MM.1S (cell line): ENCODE data around the gene EPHA5.

ENCODE experiments used
- DNase-seq: peaks from one replicate; pipeline ENCODE4 v3.0.0-alpha.2; 2015
- H2AFZ ChIP-seq: fragments of 300-600 bp; sonication (generic); 2 replicates; pipeline ENCODE4 v1.6.0; 2016; ENCODE audit warnings: antibody characterized with exemption, low read length
- H3F3A ChIP-seq: fragments of 300-600 bp; sonication (generic); 2 replicates; pipeline ENCODE4 v1.6.1; 2016; ENCODE audit warnings: mild to moderate bottlenecking, antibody characterized with exemption, low read length, moderate library complexity, mixed read lengths; ENCODE audit not compliant: insufficient read depth
- H3K27ac ChIP-seq: fragments of 300-600 bp; sonication (generic); 2 replicates; pipeline ENCODE4 v1.5.1; 2016; ENCODE audit warnings: mild to moderate bottlenecking, low read length
- H3K27me3 ChIP-seq: fragments of 300-600 bp; sonication (generic); replicated peaks from 2 replicates; pipeline ENCODE4 v1.6.0; 2016; ENCODE audit warnings: low read length; ENCODE audit not compliant: insufficient read depth
- H3K36me3 ChIP-seq: fragments of 300-600 bp; sonication (generic); replicated peaks from 2 replicates; pipeline ENCODE4 v1.6.1; 2016; ENCODE audit warnings: mild to moderate bottlenecking, low read length, mixed read lengths; ENCODE audit not compliant: insufficient read depth
- H3K4me1 ChIP-seq: fragments of 300-600 bp; sonication (generic); 2 replicates; pipeline ENCODE4 v1.6.1; 2016; ENCODE audit warnings: low read length, mixed read lengths
- H3K4me2 ChIP-seq: fragments of 300-600 bp; sonication (generic); 2 replicates; pipeline ENCODE4 v1.6.0; 2016; ENCODE audit warnings: low read depth, low read length
- H3K4me3 ChIP-seq: fragments of 300-600 bp; sonication (generic); 2 replicates; pipeline ENCODE4 v1.5.1; 2016; ENCODE audit warnings: low read length, mixed read lengths
- H3K79me2 ChIP-seq: fragments of 300-600 bp; sonication (generic); 2 replicates; pipeline ENCODE4 v1.6.1; 2016; ENCODE audit warnings: mixed run types, low read length, mixed read lengths
- H3K9ac ChIP-seq: fragments of 300-600 bp; sonication (generic); 2 replicates; pipeline ENCODE4 v1.6.1; 2016; ENCODE audit warnings: low read length, mixed read lengths
- H3K9me2 ChIP-seq: fragments of 300-600 bp; sonication (generic); replicated peaks from 2 replicates; pipeline ENCODE4 v1.6.1; 2016; ENCODE audit warnings: mild to moderate bottlenecking, low read length, mixed read lengths; ENCODE audit not compliant: insufficient read depth
- H3K9me3 ChIP-seq: fragments of 300-600 bp; sonication (generic); replicated peaks from 2 replicates; pipeline ENCODE4 v1.6.1; 2016; ENCODE audit warnings: mild to moderate bottlenecking, low read length, mixed read lengths; ENCODE audit not compliant: insufficient read depth
- H4K20me1 ChIP-seq: fragments of 300-600 bp; sonication (generic); 2 replicates; pipeline ENCODE4 v1.6.1; 2016; ENCODE audit warnings: mild to moderate bottlenecking, low read length, moderate library complexity, mixed read lengths; ENCODE audit not compliant: insufficient read depth
- CTCF ChIP-seq: fragments of 300-600 bp; sonication (generic); IDR thresholded peaks from 2 replicates; pipeline ENCODE4 v1.5.1; 2016; ENCODE audit warnings: antibody characterized with exemption, low read length, mixed read lengths
- EZH2 ChIP-seq: fragments of 300-600 bp; sonication (generic); optimal IDR thresholded peaks from 2 replicates; pipeline ENCODE3; 2017; ENCODE audit warnings: low read depth, mild to moderate bottlenecking, antibody characterized with exemption, low read length, mixed read lengths
- EZH2phosphoT487 ChIP-seq: fragments of 300-600 bp; sonication (generic); IDR thresholded peaks from 2 replicates; pipeline ENCODE4 v1.6.1; 2018; ENCODE audit warnings: antibody characterized with exemption, low read length

Gene EPHA5

GRCh38 chr4:65561164-65561563 is 109.1 kb downstream of the EPHA5 start:
- H3K27ac ChIP-seq: no peak overlapping the region
- H2AFZ ChIP-seq: no peak overlapping the region
- H3K9me2 ChIP-seq: no peaks in the 10 kb centered on the region
- TF ChIP-seq CTCF: no peak
- TF ChIP-seq EZH2: no peak
- no peak for TF ChIP-seq EZH2phosphoT487
- no peak overlapping the region for H3K4me3 ChIP-seq
- H3K4me1 ChIP-seq: no peaks in the 10 kb centered on the region
- no peak overlapping the region for H3K9ac ChIP-seq
- no peak for DNase-seq
- no peaks in the 10 kb centered on the region for H4K20me1 ChIP-seq
- no peaks in the 10 kb centered on the region for H3K9me3 ChIP-seq
- H3K79me2 ChIP-seq: no peaks in the 10 kb centered on the region
- no peaks in the 10 kb centered on the region for H3K27me3 ChIP-seq
- no peaks in the 10 kb centered on the region for H3K36me3 ChIP-seq
- no peak overlapping the region for H3K4me2 ChIP-seq
- no peaks in the 10 kb centered on the region for H3F3A ChIP-seq

- Histone ChIP-seq H3F3A (no peaks in the 10 kb centered on the region), H3K4me3 (no peak overlapping the region), H3K9me3 (no peaks in the 10 kb centered on the region), H3K27me3 (no peaks in the 10 kb centered on the region), H3K9ac (no peak overlapping the region), H3K27ac (no peak overlapping the region), H3K4me1 (no peaks in the 10 kb centered on the region), H3K9me2 (no peaks in the 10 kb centered on the region), H3K79me2 (no peaks in the 10 kb centered on the region), H2AFZ (no peak overlapping the region), H3K4me2 (no peak overlapping the region), H4K20me1 (no peaks in the 10 kb centered on the region), H3K36me3 (no peaks in the 10 kb centered on the region)
- TF ChIP-seq EZH2 (no peak), EZH2phosphoT487 (no peak), CTCF (no peak)
- no peak for DNase-seq
Measured at GRCh38 chr4:65559270-65559669, 111.0 kb downstream of the EPHA5 start.

GRCh38 chr4:65552057-65552456 is 118.2 kb downstream of the EPHA5 start:
- Histone ChIP-seq H3K9me2 (no peaks in the 10 kb centered on the region), H3K4me3 (no peak overlapping the region), H3K9ac (no peak overlapping the region), H3F3A (no peaks in the 10 kb centered on the region), H3K4me2 (no peak overlapping the region), H3K9me3 (no peaks in the 10 kb centered on the region), H3K36me3 (no peaks in the 10 kb centered on the region), H3K27me3 (no peaks in the 10 kb centered on the region), H3K79me2 (no peaks in the 10 kb centered on the region), H2AFZ (no peak overlapping the region), H4K20me1 (no peaks in the 10 kb centered on the region), H3K27ac (no peak overlapping the region), H3K4me1 (no peaks in the 10 kb centered on the region)
- DNase-seq: no peak
- TF ChIP-seq CTCF (no peak), EZH2 (no peak), EZH2phosphoT487 (no peak)
